Adipose tissue (tissue), 3 donors: ENCODE results near the gene IL18BP. TPM values are rescaled to one million over a fixed set of nuclear protein-coding genes. Genes with fewer than 3 reads are reported as not detected.

Experiments
- H3K27ac ChIP-seq: one replicate; pipeline ENCODE4 v1.5.1; 2013; ENCODE audit warnings: low read depth, low read length
- WGBS, 3 donors: extraction: QIAGEN DNeasy Blood & Tissue Kit; methylation state at CpG; one replicate each; pipeline ENCODE4 v1.1.7; 2013; 5-methylcytosine and 5-hydroxymethylcytosine counted together
- polyA plus RNA-seq, 3 donors: library from polyadenylated mRNA; stranded (reverse); fragments of 200-250 nt; gene quantifications; one replicate each; pipeline ENCODE4 v1.2.3, GENCODE V29; 2013
- donor health status: healthy with polysubstance abuse.
- donor health status: Bipolar disorder and iron deficiency.
- donor health status: healthy.

IL18BP gene
- polyA plus RNA-seq, 3 donors: 3.0 to 14.1 (median 4.7) TPM

DNA sequence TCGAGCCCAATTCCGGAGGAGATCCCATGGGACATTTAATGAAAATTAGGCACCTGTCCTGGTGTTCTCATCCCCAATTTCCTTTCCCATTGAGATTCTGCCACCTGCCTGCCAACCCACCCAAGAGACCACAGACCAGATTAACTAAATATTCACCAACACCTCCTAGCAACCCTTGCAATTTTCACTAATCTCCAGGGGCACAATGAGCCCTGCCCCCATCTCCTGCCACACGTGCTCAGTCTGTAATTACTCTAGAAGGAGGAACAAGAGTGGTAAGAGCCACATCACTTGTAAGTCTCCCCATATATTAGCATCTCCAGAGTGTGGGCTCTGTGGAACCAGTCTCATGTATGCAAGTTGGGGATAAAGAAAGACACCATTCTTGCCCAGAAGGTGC lies 38.0 kb downstream of the IL18BP start:
- no peak overlapping the region for H3K27ac ChIP-seq
- 47 to 56% (median 49%) methylated on average over 3 of the region's 3 CpGs for WGBS, 3 donors

DNA sequence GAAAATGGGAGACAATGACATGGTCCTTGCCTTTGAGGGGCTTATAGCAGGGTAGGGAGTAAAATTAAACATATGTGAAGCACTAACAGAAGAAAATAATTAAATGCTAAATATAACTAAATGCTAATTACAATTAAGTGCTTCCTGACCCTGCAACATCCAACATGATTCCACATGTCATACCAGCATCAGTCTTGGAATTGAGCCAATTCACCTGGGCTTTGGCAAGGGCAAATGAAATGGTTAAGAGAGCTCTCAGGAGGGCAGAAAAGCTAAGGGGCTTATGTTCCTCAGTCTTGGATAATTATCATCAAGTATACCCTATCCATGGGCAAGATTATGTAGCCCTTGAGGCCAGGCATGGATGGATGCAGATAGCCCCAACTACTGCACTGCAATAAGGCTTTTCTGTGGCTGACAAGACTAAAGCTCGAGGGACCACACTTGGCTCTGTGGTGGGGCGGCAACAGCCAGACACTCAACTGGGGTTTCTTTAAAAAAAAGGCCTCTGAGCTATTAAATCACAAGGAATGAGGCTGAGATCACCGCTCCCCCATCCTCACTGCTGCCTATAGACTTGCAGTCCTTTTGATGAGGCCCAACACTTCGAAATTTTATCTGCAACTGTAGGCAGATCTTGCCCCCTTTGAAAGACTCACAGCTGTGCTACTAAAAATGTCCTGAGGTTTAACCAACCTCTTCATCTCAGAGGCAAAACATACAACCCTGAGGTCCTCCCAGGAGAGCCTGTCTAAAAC lies 39.0 kb downstream of the IL18BP start:
- H3K27ac ChIP-seq: no peak overlapping the region
- WGBS, 3 donors: 32 to 55% (median 39%) methylated on average over 4 of the region's 4 CpGs

DNA sequence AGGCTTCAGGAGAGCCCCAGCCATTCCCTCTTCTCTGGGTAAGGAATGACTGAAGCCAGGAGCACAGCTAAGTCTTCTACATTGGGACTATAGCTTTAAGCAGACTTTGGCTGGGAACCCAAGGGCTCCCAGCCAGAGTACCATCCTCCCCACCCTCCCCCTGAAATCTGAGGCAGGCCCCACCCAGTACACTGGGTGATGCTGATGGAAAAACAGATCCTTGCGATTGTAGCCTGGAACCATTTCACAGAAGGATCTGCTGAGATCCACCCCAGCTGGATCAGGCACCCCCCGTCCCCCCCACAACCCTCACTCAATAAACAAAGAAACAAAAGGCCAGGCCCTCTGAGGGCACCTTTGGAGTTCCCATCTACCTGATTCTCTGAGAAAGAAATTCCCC lies 39.8 kb downstream of the IL18BP start:
- no peak overlapping the region for H3K27ac ChIP-seq
- 11 to 23% (median 21%) methylated on average over 2 of the region's 2 CpGs for WGBS, 3 donors

DNA sequence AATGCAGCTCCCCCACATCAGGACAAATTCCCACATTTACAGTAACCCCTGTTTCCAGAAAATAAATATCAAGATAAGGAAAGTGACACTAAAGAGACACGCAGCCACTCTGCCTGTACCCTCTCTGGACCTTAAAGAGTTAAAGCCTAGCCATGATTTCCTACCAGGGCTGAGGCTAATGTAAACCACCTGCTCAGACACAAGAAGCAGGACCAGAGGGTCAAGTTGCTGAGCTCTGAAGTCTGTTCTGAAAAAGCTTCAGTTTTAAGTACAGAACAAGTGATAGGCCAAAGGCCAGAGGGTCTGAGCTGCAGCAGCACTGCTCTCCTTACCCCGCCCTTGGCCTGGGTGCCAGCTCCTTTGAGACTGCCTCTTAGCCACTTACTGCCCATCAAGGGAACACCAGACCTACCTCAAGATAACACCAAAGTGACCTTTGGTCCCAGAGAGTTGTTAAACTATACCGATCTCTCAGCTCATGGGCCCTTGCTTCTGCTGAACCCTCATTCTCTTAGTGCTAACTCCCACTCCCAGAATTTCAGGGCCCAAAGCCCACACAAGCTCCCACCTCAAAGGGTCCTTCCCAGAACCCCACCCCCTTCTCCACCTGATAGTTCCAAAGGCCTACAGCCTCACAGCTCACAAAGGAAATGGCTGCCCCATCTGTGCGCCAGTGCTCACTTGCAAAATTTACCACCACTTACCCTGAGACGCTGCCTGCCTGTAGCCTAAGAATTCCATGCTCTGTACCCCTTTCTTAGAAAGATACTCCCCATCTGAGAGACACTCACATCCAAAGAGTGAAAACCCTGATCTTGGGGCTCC lies 40.5 kb downstream of the IL18BP start:
- 5 to 28% (median 24%) methylated on average over 5 of the region's 5 CpGs for WGBS, 3 donors
- no peak overlapping the region for H3K27ac ChIP-seq

DNA sequence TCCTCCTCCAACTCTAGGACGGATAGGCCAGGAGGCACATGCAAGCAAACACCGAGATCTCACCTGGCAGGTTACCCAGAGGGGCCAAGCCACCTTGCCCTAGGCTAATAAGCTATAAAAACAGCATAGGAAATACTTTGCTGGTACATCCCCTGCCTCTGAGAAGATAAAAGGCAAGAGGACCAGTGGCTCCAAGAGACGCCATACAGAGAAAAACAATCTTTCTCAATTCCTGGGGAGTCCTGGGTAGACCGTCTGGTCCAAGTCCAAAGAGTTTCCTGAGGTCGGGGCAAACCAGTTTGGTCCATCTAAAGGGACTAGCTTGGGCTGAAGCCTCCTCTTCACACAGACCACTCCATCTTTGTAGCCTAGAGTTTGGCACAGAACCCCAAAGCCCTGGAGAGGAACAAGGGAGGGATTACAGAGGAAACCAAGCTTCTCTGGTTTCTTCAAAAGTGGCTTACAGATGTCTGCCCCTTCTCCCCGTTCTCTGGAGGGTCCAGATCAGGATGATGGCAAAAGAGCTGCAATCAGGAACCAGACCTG lies 41.2 kb downstream of the IL18BP start:
- no peak overlapping the region for H3K27ac ChIP-seq
- WGBS, 3 donors: 5 to 12% (median 5%) methylated on average over 6 of the region's 6 CpGs

- H3K27ac ChIP-seq: peak overlapping the region; percentile 2
- WGBS, 3 donors: 0 to 1% (median 1%) methylated on average over 21 to 23 of the region's 23 CpGs
Observed at GRCh38 chr11:72040491-72041363, 42.0 kb downstream of the IL18BP start.

DNA sequence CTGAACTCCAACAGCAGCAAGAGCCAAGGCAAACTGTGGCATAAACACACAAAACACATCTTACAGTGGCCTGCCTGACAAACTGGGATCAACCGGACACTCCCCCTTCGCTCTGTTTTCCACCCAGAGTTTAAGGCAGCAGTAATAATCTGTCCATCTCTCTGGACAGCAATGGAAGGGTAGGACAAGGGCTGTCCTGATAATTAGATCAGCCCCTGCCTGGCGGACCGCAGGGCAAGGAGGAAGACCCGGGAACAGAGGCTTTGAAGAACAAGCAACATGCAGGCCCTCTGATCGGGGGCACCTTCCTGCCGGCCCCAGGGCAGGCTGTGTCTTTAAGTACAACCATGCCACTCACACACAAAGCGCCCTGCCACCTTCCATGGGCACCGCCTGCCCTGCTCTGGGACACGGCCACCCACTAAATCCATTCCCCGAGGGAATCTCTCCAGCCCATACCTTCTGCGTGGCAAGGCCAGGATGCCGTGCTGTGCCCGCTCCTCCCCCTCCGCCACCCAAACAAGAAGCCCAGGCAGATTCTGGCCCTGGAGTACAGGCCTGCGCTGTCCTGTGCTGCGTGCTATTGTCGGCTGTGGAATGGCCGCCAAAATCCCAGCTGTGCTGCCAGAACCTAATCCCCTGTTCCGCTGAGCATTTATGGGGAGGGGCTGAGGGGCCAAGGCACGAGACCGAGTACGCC lies 42.8 kb downstream of the IL18BP start:
- WGBS, 3 donors: 0 to 2% (median 1%) methylated on average over 23 of the region's 23 CpGs

GRCh38 chr11:72042064-72042745 lies 43.5 kb downstream of the IL18BP start:
- H3K27ac ChIP-seq: peak overlapping the region; percentile 70
- WGBS, 3 donors: 7 to 20% (median 18%) methylated on average over 5 of the region's 5 CpGs

More for the DNA sequence above, 42.8 kb downstream of the IL18BP start:
- H3K27ac ChIP-seq: peak overlapping the region; percentile 70

DNA sequence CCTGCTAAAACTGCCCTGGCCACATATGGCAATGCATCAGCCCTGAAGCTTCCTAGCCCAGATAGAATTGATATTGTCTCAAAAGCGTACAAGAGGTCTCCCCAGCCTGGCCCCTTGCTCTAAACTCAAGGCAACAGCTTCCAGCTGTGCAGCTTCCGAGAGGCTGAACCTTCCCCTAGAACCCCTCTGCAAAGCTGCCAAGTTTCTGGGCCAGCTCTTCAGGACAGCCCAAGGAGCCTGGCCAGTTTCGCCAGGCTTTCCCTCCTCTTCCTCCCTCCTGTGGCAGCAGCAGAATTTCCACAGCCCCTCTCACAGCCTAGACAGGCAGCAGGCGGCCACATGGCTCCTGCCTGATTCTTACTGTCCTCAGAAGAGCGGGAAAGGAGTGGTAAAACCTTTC lies 47.1 kb downstream of the IL18BP start:
- WGBS, 3 donors: 54 to 68% (median 57%) methylated on average over 5 of the region's 5 CpGs
- no peak overlapping the region for H3K27ac ChIP-seq

DNA sequence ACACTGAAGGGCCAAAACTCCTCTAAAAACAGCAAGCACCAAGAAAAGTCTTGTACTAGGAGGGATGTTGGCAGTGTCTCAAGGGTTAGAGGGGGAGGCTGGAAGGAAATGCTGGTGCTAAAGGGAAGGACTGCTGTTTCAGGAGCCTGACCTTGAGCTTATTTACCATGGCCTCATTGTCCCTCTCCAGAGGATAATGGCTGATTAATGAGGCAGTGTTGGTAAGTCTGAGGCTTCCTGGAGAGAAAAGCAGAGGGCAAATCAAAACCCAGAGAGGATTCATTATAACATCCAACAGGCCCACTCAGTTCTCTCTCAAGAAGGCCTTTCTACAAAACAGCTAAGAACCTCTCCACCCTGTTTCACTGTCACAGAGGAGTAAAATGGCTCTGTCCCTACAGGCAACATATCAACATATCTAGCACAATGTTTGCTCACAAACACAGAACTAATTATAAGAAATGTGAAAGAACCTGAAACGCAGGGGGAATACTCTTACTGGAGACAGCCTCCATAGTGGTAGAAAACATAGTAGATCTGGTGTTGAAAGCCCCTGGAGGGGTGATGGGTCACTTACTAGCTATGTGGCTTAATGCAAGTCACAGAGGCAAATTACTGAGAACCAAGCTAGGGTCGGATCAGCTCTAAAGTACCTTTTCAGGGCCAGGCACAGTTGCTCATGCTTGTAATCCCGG lies 50.2 kb downstream of the IL18BP start:
- WGBS, 3 donors: 39 to 84% (median 81%) methylated on average over 3 of the region's 3 CpGs
- no peak overlapping the region for H3K27ac ChIP-seq

Other genes with a start within 250 kb of the IL18BP start
- not detected for gene DEFB108B, start 165.7 kb upstream of the IL18BP start, polyA plus RNA-seq
- not detected for gene DEFB131B, start 120.5 kb upstream of the IL18BP start, polyA plus RNA-seq
- 1 to 10 TPM; 1.5 to 2.2 (median 1.7) TPM for gene XNDC1N, start 70.3 kb upstream of the IL18BP start, polyA plus RNA-seq
- gene RNF121, start 69.9 kb upstream of the IL18BP start, polyA plus RNA-seq: 10 to 100 TPM in 2 of 3 donors, 1 to 10 TPM in 1; 7.5 to 21.8 (median 18.4) TPM
- 100 to 1,000 TPM in 1 of 3 donors, 10 to 100 TPM in 2; 79.0 to 132 (median 90.3) TPM for gene NUMA1, start 81.6 kb downstream of the IL18BP start, polyA plus RNA-seq
- 1 to 10 TPM; 4.3 to 6.9 (median 6.0) TPM for gene LRRC51, start 81.9 kb downstream of the IL18BP start, polyA plus RNA-seq
- 100 to 1,000 TPM in 2 of 3 donors, 10 to 100 TPM in 1; 71.4 to 181 (median 165) TPM for gene LAMTOR1, start 104.4 kb downstream of the IL18BP start, polyA plus RNA-seq
- not detected for gene TOMT, start 107.0 kb downstream of the IL18BP start, polyA plus RNA-seq
- gene ANAPC15, start 113.8 kb downstream of the IL18BP start, polyA plus RNA-seq: 10 to 100 TPM; 26.8 to 46.9 (median 42.3) TPM
- 1 to 10 TPM in 2 of 3 donors, under 1 TPM in 1; 0.16 to 3.8 (median 3.2) TPM for gene FOLR3, start 136.8 kb downstream of the IL18BP start, polyA plus RNA-seq
- 1 to 10 TPM in 1 of 3 donors, under 1 TPM in 1, not detected in 1; 0.58 to 2.7 TPM for gene FOLR1, start 193.2 kb downstream of the IL18BP start, polyA plus RNA-seq
- 10 to 100 TPM in 2 of 3 donors, 1 to 10 TPM in 1; 5.1 to 52.4 (median 38.4) TPM for gene FOLR2, start 217.9 kb downstream of the IL18BP start, polyA plus RNA-seq
- 10 to 100 TPM; 37.9 to 77.0 (median 57.4) TPM for gene INPPL1, start 225.9 kb downstream of the IL18BP start, polyA plus RNA-seq
- gene PHOX2A, start 245.3 kb downstream of the IL18BP start, polyA plus RNA-seq: under 1 TPM in 1 of 3 donors, not detected in 2; 0.08 TPM